ENCODE measurements around the gene THOC7. TPM values are rescaled to one million over a fixed set of nuclear protein-coding genes. Genes with fewer than 3 reads are reported as not detected.
A peak's percentile ranks its signal among the peaks of the same experiment; 100 is the strongest.

Gene THOC7
- total RNA-seq, 1 donor from 2014 or later, result 141 TPM

GRCh38 chr3:63818282-63819150 lies 45.1 kb downstream of the THOC7 start:
- Histone ChIP-seq H3K36me3 (no peaks in the 10 kb centered on the region), H3K9ac (no peak overlapping the region), H3K27ac (no peak overlapping the region), H3F3A (ENCODE audit: low read depth) (no peaks in the 10 kb centered on the region), H4K20me1 (ENCODE audit: low read depth) (no peaks in the 10 kb centered on the region), H3K4me2 (no peak overlapping the region), H3K4me3 (no peak overlapping the region), H3K9me3 (ENCODE audit: low read depth) (no peaks in the 10 kb centered on the region), H3K4me1 (peaks cover 13% of the 10 kb centered on the region), H2AFZ (replicated peaks) (no peak overlapping the region), H3K27me3 (no peaks in the 10 kb centered on the region), H3K79me2 (ENCODE audit: low read depth) (no peaks in the 10 kb centered on the region)
- Mint-ChIP-seq H3K4me3 (no peak overlapping the region), H3K27ac (no peak overlapping the region), H3K36me3 (peaks cover 3% of the 10 kb centered on the region), H3K27me3 (ENCODE audit: insufficient read depth, low read depth) (no peaks in the 10 kb centered on the region), H3K9me3 (no peaks in the 10 kb centered on the region), H3K4me1 (peaks cover 27% of the 10 kb centered on the region)
- TF ChIP-seq EZH2 (IDR thresholded peaks at IDR 0.05) (no peak), EZH2phosphoT487 (IDR thresholded peaks at IDR 0.05) (no peak)
- TF ChIP-seq, protein P1, sequence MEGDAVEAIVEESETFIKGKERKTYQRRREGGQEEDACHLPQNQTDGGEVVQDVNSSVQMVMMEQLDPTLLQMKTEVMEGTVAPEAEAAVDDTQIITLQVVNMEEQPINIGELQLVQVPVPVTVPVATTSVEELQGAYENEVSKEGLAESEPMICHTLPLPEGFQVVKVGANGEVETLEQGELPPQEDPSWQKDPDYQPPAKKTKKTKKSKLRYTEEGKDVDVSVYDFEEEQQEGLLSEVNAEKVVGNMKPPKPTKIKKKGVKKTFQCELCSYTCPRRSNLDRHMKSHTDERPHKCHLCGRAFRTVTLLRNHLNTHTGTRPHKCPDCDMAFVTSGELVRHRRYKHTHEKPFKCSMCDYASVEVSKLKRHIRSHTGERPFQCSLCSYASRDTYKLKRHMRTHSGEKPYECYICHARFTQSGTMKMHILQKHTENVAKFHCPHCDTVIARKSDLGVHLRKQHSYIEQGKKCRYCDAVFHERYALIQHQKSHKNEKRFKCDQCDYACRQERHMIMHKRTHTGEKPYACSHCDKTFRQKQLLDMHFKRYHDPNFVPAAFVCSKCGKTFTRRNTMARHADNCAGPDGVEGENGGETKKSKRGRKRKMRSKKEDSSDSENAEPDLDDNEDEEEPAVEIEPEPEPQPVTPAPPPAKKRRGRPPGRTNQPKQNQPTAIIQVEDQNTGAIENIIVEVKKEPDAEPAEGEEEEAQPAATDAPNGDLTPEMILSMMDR (IDR thresholded peaks at IDR 0.05), result peak; percentile 93
- peak; percentile 82 for DNase-seq (ENCODE audit: low spot score)

DNA sequence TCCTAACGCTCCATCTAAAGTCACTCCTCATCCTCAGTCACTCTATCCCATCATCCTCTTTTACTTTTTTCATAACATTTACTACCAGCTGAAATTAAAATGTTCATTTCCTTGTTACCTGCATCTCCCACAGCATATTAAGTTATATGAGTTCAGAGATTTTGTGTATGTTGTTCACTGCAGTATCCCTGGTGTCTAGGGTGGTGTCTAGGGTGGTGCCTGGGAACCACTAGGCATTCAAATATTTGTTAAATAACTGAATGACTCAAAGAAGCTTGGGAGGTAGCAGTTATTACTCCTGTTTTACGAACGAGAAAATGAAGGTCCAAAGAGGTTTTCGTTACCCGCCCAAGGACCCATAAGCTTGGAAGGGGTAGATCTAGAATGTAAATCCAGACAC lies 46.4 kb downstream of the THOC7 start:
- peaks cover 33% of the 10 kb centered on the region for H3K4me1 Mint-ChIP-seq
- peaks cover 18% of the 10 kb centered on the region for H3K4me1 ChIP-seq
- TF ChIP-seq, protein P1 (IDR thresholded peaks at IDR 0.05), result no peak
- TF ChIP-seq EZH2 (IDR thresholded peaks at IDR 0.05) (no peak), EZH2phosphoT487 (IDR thresholded peaks at IDR 0.05) (no peak)
- H3K9ac ChIP-seq, result no peak overlapping the region
- H3K4me2 ChIP-seq, result no peak overlapping the region
- no peaks in the 10 kb centered on the region for H3K9me3 ChIP-seq (ENCODE audit: low read depth)
- no peaks in the 10 kb centered on the region for H3K79me2 ChIP-seq (ENCODE audit: low read depth)
- H3K36me3 ChIP-seq, result no peaks in the 10 kb centered on the region
- H3F3A ChIP-seq (ENCODE audit: low read depth), result no peaks in the 10 kb centered on the region
- no peaks in the 10 kb centered on the region for H4K20me1 ChIP-seq (ENCODE audit: low read depth)
- H3K9me3 Mint-ChIP-seq, result no peaks in the 10 kb centered on the region
- H3K27ac ChIP-seq, result no peak overlapping the region
- H2AFZ ChIP-seq (replicated peaks), result no peak overlapping the region
- H3K27me3 ChIP-seq, result no peaks in the 10 kb centered on the region
- H3K36me3 Mint-ChIP-seq, result peaks cover 3% of the 10 kb centered on the region
- no peak overlapping the region for H3K4me3 ChIP-seq
- H3K4me3 Mint-ChIP-seq, result no peak overlapping the region
- H3K27me3 Mint-ChIP-seq (ENCODE audit: insufficient read depth, low read depth), result peaks cover 3% of the 10 kb centered on the region
- no peak for DNase-seq (ENCODE audit: low spot score)
- peak overlapping the region; percentile 4 for H3K27ac Mint-ChIP-seq

DNA sequence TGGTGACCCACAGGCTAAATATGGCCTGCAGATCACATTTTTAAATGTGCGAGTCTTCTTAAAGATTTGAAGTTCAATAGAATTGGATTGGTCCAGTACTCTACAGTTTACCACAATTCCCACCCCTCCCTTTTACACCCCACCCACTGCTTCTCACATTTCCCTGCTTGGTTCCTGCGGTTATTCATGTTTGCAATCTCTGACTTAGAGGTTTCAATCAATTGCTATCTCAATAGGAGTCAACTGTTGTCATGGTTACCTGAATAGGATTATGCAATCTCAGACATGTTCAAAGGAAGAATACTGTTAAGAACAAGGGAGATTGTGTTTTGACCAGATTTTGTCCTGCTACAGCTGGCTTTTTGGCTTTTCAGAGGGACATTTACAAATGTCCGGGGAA lies 49.4 kb downstream of the THOC7 start:
- no peaks in the 10 kb centered on the region for H4K20me1 ChIP-seq (ENCODE audit: low read depth)
- no peaks in the 10 kb centered on the region for H3K9me3 ChIP-seq (ENCODE audit: low read depth)
- Mint-ChIP-seq H3K27me3 (ENCODE audit: insufficient read depth, low read depth) (peaks cover 5% of the 10 kb centered on the region), H3K27ac (peak overlapping the region; percentile 34), H3K4me3 (peak overlapping the region; percentile 9), H3K36me3 (peaks cover 3% of the 10 kb centered on the region), H3K9me3 (no peaks in the 10 kb centered on the region), H3K4me1 (peaks cover 33% of the 10 kb centered on the region)
- H3K79me2 ChIP-seq (ENCODE audit: low read depth), result no peaks in the 10 kb centered on the region
- no peak overlapping the region for H3K9ac ChIP-seq
- no peaks in the 10 kb centered on the region for H3K27me3 ChIP-seq
- DNase-seq (ENCODE audit: low spot score), result peak; percentile 43
- no peak overlapping the region for H2AFZ ChIP-seq (replicated peaks)
- H3F3A ChIP-seq (ENCODE audit: low read depth), result no peaks in the 10 kb centered on the region
- H3K36me3 ChIP-seq, result no peaks in the 10 kb centered on the region
- peaks cover 18% of the 10 kb centered on the region for H3K4me1 ChIP-seq
- TF ChIP-seq, protein P1 (IDR thresholded peaks at IDR 0.05), result no peak
- TF ChIP-seq EZH2 (IDR thresholded peaks at IDR 0.05), result no peak
- TF ChIP-seq EZH2phosphoT487 (IDR thresholded peaks at IDR 0.05), result no peak
- H3K4me3 ChIP-seq, result no peak overlapping the region
- H3K27ac ChIP-seq, result no peak overlapping the region
- peak overlapping the region; percentile 33 for H3K4me2 ChIP-seq
